ENCODE results near the gene FGF6.

DNA sequence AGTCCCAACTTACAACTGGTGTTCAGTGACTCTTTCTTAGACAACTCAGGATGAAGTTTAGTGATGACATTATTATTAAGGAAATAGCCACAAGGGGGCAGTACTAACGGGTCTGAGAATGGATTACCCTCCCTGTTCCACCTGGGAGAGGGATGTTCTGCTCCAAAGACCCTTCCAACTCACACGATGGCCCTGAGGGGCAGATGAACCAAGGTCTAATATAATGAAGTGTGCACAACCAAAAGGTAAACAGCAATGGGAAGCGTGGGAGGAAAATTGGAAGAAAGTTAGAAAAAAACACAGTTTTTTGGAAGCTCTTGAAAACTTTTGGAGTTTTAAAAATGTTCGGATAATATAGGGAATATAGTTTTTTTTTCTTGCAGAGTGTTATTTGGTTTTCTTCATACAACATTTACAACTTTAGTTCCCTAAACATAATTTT, 24.0 kb downstream of the FGF6 start:
- peak; percentile 93 for TF ChIP-seq CTCF (conservative IDR thresholded peaks at IDR 0.05; ENCODE audit: low read length)
- no peak for TF ChIP-seq EZH2phosphoT487 (IDR thresholded peaks at IDR 0.05; ENCODE audit: borderline replicate concordance, low read depth, low read length)

Measured in OCI-LY7 (cell line).